Hepatocyte (in vitro differentiated cells): ENCODE measurements around the gene SLC16A8. TPM values are rescaled to one million over a fixed set of nuclear protein-coding genes. Genes with fewer than 3 reads are reported as not detected.

Experiments used
- DNase-seq: peaks from one replicate; pipeline ENCODE4 v3.0.0-alpha.2; 2016; ENCODE audit warnings: low spot score
- H2AFZ ChIP-seq: fragments of 200-600 bp; sonication (generic); 2 replicates; pipeline ENCODE4 v1.6.0; 2016; ENCODE audit warnings: antibody characterized with exemption, mild to moderate bottlenecking
- H3K27ac ChIP-seq: fragments of 200-600 bp; sonication (generic); 2 replicates; pipeline ENCODE4 v1.5.1; 2016; ENCODE audit warnings: mild to moderate bottlenecking
- H3K27me3 ChIP-seq: fragments of 200-600 bp; sonication (generic); 2 replicates; pipeline ENCODE4 v1.6.1; 2016
- H3K36me3 ChIP-seq: fragments of 200-600 bp; sonication (generic); replicated peaks from 2 replicates; pipeline ENCODE4 v1.5.1; 2016; ENCODE audit warnings: low read depth; ENCODE audit not compliant: insufficient read depth
- H3K4me1 ChIP-seq: fragments of 200-600 bp; sonication (generic); 2 replicates; pipeline ENCODE4 v1.5.1; 2016; ENCODE audit warnings: mild to moderate bottlenecking, moderate library complexity; ENCODE audit not compliant: insufficient read depth
- H3K4me2 ChIP-seq: fragments of 200-600 bp; sonication (generic); 2 replicates; pipeline ENCODE4 v1.6.0; 2016
- H3K4me3 ChIP-seq: fragments of 200-600 bp; sonication (generic); 2 replicates; pipeline ENCODE4 v1.5.1; 2016; ENCODE audit warnings: mild to moderate bottlenecking
- H3K79me2 ChIP-seq: fragments of 200-600 bp; sonication (generic); 2 replicates; pipeline ENCODE4 v1.6.0; 2017; ENCODE audit warnings: mild to moderate bottlenecking
- H3K9me2 ChIP-seq: fragments of 200-600 bp; sonication (generic); replicated peaks from 2 replicates; pipeline ENCODE4 v1.6.0; 2017; ENCODE audit warnings: mild to moderate bottlenecking; ENCODE audit not compliant: insufficient read depth
- H3K9me3 ChIP-seq: fragments of 200-600 bp; sonication (generic); 2 replicates; pipeline ENCODE4 v1.5.1; 2016; ENCODE audit warnings: low read depth, mild to moderate bottlenecking
- H4K20me1 ChIP-seq: fragments of 200-600 bp; sonication (generic); 2 replicates; pipeline ENCODE4 v1.6.0; 2016; ENCODE audit warnings: mild to moderate bottlenecking; ENCODE audit not compliant: insufficient read depth, poor library complexity, severe bottlenecking
- CTCF ChIP-seq: fragments of 200-600 bp; sonication (generic); IDR thresholded peaks from 2 replicates; pipeline ENCODE4 v1.5.1; 2016; ENCODE audit warnings: antibody characterized with exemption, mild to moderate bottlenecking; ENCODE audit not compliant: poor library complexity
- EZH2 ChIP-seq: fragments of 200-600 bp; sonication (generic); IDR thresholded peaks from 2 replicates; pipeline ENCODE4 v1.6.1; 2016; ENCODE audit warnings: antibody characterized with exemption, mild to moderate bottlenecking, borderline replicate concordance
- EZH2phosphoT487 ChIP-seq: fragments of 200-600 bp; sonication (generic); IDR thresholded peaks from one replicate; pipeline ENCODE4 v1.6.1; 2018; ENCODE audit warnings: antibody characterized with exemption, mild to moderate bottlenecking, low read depth, moderate library complexity; ENCODE audit not compliant: unreplicated experiment, severe bottlenecking
- WGBS: methylation state at CpG from one replicate; pipeline ENCODE4 v1.1.6; 2016; ENCODE audit warnings: low lambda C conversion rate; ENCODE audit errors: missing lambda C conversion rate; 5-methylcytosine and 5-hydroxymethylcytosine counted together
- polyA plus RNA-seq: library from polyadenylated mRNA; unstranded; fragments of >200 nt; fragmentation: Nextera tagmentation; extraction: Ambion mirVana; gene quantifications from 2 replicates; pipeline ENCODE4 v1.2.1, GENCODE V29; 2016
- total RNA-seq: library from RNA; depleted of rRNA; stranded (reverse); fragments of >200 nt; gene quantifications from 2 replicates; pipeline ENCODE4 v1.2.3, GENCODE V29; 2014

Gene SLC16A8
- total and polyA plus RNA-seq, 2 experiments from 2014 or later: 0.63 TPM; not detected in 1

GRCh38 chr22:38087855-38088254, 3.9 kb upstream of the SLC16A8 start:
- H4K20me1 ChIP-seq: no peaks in the 10 kb centered on the region
- H3K79me2 ChIP-seq: no peaks in the 10 kb centered on the region
- H3K9me3 ChIP-seq: no peaks in the 10 kb centered on the region
- no peak overlapping the region for H3K4me3 ChIP-seq
- H3K36me3 ChIP-seq: no peaks in the 10 kb centered on the region
- H3K27ac ChIP-seq: no peak overlapping the region
- no peak for DNase-seq
- WGBS: 96% methylated on average over 11 of the region's 12 CpGs
- no peak overlapping the region for H2AFZ ChIP-seq
- TF ChIP-seq EZH2 (no peak), EZH2phosphoT487 (no peak), CTCF (no peak)
- H3K4me1 ChIP-seq: no peaks in the 10 kb centered on the region
- no peak overlapping the region for H3K4me2 ChIP-seq
- H3K9me2 ChIP-seq: no peaks in the 10 kb centered on the region
- no peaks in the 10 kb centered on the region for H3K27me3 ChIP-seq

GRCh38 chr22:38086942-38087341, 3.0 kb upstream of the SLC16A8 start:
- Histone ChIP-seq H3K27me3 (peaks cover 9% of the 10 kb centered on the region), H3K4me1 (no peaks in the 10 kb centered on the region), H3K27ac (no peak overlapping the region), H3K79me2 (no peaks in the 10 kb centered on the region), H3K36me3 (no peaks in the 10 kb centered on the region), H2AFZ (no peak overlapping the region), H4K20me1 (no peaks in the 10 kb centered on the region), H3K9me3 (no peaks in the 10 kb centered on the region), H3K4me2 (no peak overlapping the region), H3K9me2 (no peaks in the 10 kb centered on the region), H3K4me3 (no peak overlapping the region)
- WGBS: 92% methylated on average over 13 of the region's 13 CpGs
- no peak for TF ChIP-seq EZH2phosphoT487
- DNase-seq: no peak

GRCh38 chr22:38086001-38086845, 2.2 kb upstream of the SLC16A8 start:
- TF ChIP-seq CTCF (no peak), EZH2phosphoT487 (no peak), EZH2 (no peak)
- no peak for DNase-seq
- H4K20me1 ChIP-seq: no peaks in the 10 kb centered on the region
- no peak overlapping the region for H2AFZ ChIP-seq
- H3K9me3 ChIP-seq: no peaks in the 10 kb centered on the region
- H3K4me1 ChIP-seq: peaks cover 6% of the 10 kb centered on the region
- H3K27ac ChIP-seq: no peak overlapping the region
- peaks cover 14% of the 10 kb centered on the region for H3K27me3 ChIP-seq
- no peaks in the 10 kb centered on the region for H3K9me2 ChIP-seq
- H3K36me3 ChIP-seq: no peaks in the 10 kb centered on the region
- H3K4me2 ChIP-seq: no peak overlapping the region
- 86% methylated on average over 23 of the region's 25 CpGs for WGBS
- no peak overlapping the region for H3K4me3 ChIP-seq
- no peaks in the 10 kb centered on the region for H3K79me2 ChIP-seq

- TF ChIP-seq CTCF: no peak
- TF ChIP-seq EZH2: no peak
- no peak for TF ChIP-seq EZH2phosphoT487
- peaks cover 14% of the 10 kb centered on the region for H3K27me3 ChIP-seq
- H3K27ac ChIP-seq: no peak overlapping the region
- no peak overlapping the region for H3K4me3 ChIP-seq
- H4K20me1 ChIP-seq: no peaks in the 10 kb centered on the region
- H3K9me3 ChIP-seq: no peaks in the 10 kb centered on the region
- no peaks in the 10 kb centered on the region for H3K36me3 ChIP-seq
- H3K9me2 ChIP-seq: no peaks in the 10 kb centered on the region
- no peak overlapping the region for H3K4me2 ChIP-seq
- 80% methylated on average over 4 of the region's 5 CpGs for WGBS
- no peak for DNase-seq
- H3K4me1 ChIP-seq: peaks cover 11% of the 10 kb centered on the region
- no peaks in the 10 kb centered on the region for H3K79me2 ChIP-seq
- no peak overlapping the region for H2AFZ ChIP-seq
Measured at GRCh38 chr22:38085501-38085900, 1.5 kb upstream of the SLC16A8 start.
